IMR-90 (cell line): Measurements from ENCODE around the gene SLC25A33. TPM values are rescaled to one million over a fixed set of nuclear protein-coding genes. Genes with fewer than 3 reads are reported as not detected.

Experiments
- ATAC-seq: fragments of 200-7000 bp; cut with Tn5 transposase; 2 replicates; pipeline ENCODE4 v1.9.1; 2020; ENCODE audit warnings: low read depth, mild to moderate bottlenecking, moderate library complexity
- BruUV-seq: library from RNA; stranded (reverse); fragments of 400-500 nt; replicated peaks from 2 replicates; lab custom pipeline; 2021; lab: Mats Ljungman, UMichigan
- CTCF ChIA-PET: fragments of 300-600 bp; formaldehyde crosslinking; extraction: SDS; loops from one replicate; lab custom pipeline; 2021; ENCODE audit warnings: antibody characterized with exemption; lab: Yijun Ruan, JAX
- POLR2A ChIA-PET: fragments of 300-600 bp; sonication (Branson Sonifier 250); formaldehyde crosslinking; loops from one replicate; lab custom pipeline; 2022; ENCODE audit warnings: antibody characterized with exemption; ENCODE audit not compliant: unreplicated experiment; lab: Charles Lee
- DNase-seq: peaks from one replicate; pipeline ENCODE4 v3.0.0; 2013
- H2AFZ ChIP-seq: replicated peaks from 2 replicates; pipeline ENCODE3; 2013; ENCODE audit warnings: low read length, mild to moderate bottlenecking; ENCODE audit not compliant: poor library complexity
- H2AK5ac ChIP-seq: 2 replicates; pipeline ENCODE4 v1.6.1; 2013; ENCODE audit warnings: low read depth, low read length, inconsistent platforms
- H2AK9ac ChIP-seq: replicated peaks from 2 replicates; pipeline ENCODE3; 2013; ENCODE audit warnings: mild to moderate bottlenecking, low read depth, low read length, moderate library complexity; ENCODE audit not compliant: poor library complexity
- H2BK120ac ChIP-seq: 2 replicates; pipeline ENCODE4 v1.6.1; 2013; ENCODE audit warnings: low read depth, low read length, inconsistent platforms
- H2BK15ac ChIP-seq: 3 replicates; pipeline ENCODE4 v1.6.1; 2013; ENCODE audit warnings: low read depth, low read length, inconsistent platforms
- H2BK20ac ChIP-seq: 2 replicates; pipeline ENCODE4 v1.6.1; 2013; ENCODE audit warnings: low read depth, mild to moderate bottlenecking, inconsistent platforms, low read length, moderate library complexity
- H2BK5ac ChIP-seq: 2 replicates; pipeline ENCODE4 v1.6.1; 2013; ENCODE audit warnings: mild to moderate bottlenecking, low read depth, low read length, inconsistent platforms; ENCODE audit not compliant: poor library complexity, severe bottlenecking
- H3K14ac ChIP-seq: replicated peaks from 2 replicates; pipeline ENCODE4 v1.6.1; 2013; ENCODE audit warnings: low read depth, low read length, inconsistent platforms
- H3K18ac ChIP-seq: 2 replicates; pipeline ENCODE4 v1.6.1; 2013; ENCODE audit warnings: low read depth, low read length, control low read depth
- H3K23ac ChIP-seq: 2 replicates; pipeline ENCODE4 v1.6.1; 2013; ENCODE audit warnings: low read depth, low read length, inconsistent platforms
- H3K27ac ChIP-seq: 2 replicates; pipeline ENCODE4 v1.5.1; 2013; ENCODE audit warnings: mild to moderate bottlenecking, control low read depth, low read length; ENCODE audit not compliant: insufficient read depth
- H3K27me3 ChIP-seq: 2 replicates; pipeline ENCODE4 v1.6.1; 2013; ENCODE audit warnings: low read length; ENCODE audit not compliant: control insufficient read depth, insufficient read depth
- H3K36me3 ChIP-seq: 2 replicates; pipeline ENCODE4 v1.6.1; 2013; ENCODE audit warnings: low read length, mixed read lengths; ENCODE audit not compliant: control insufficient read depth, insufficient read depth
- H3K4ac ChIP-seq: 2 replicates; pipeline ENCODE4 v1.6.1; 2013; ENCODE audit warnings: low read depth, low read length, inconsistent platforms
- H3K4me1 ChIP-seq: 2 replicates; pipeline ENCODE4 v1.6.1; 2013; ENCODE audit warnings: low read length, mixed read lengths; ENCODE audit not compliant: control insufficient read depth, insufficient read depth
- H3K4me2 ChIP-seq: 2 replicates; pipeline ENCODE4 v1.6.1; 2013; ENCODE audit warnings: low read depth, mild to moderate bottlenecking, control low read depth, low read length, moderate library complexity
- H3K4me3 ChIP-seq: 2 replicates; pipeline ENCODE4 v1.5.1; 2013; ENCODE audit warnings: low read depth, mild to moderate bottlenecking, control low read depth, low read length, moderate library complexity; ENCODE audit not compliant: insufficient read depth
- H3K56ac ChIP-seq: 2 replicates; pipeline ENCODE4 v1.6.1; 2013; ENCODE audit warnings: low read length, inconsistent platforms; ENCODE audit not compliant: insufficient read depth; ENCODE audit errors: extremely low read depth
- H3K79me1 ChIP-seq, 2 experiments: 2 replicates each; pipeline ENCODE4 v1.6.1; 2013; ENCODE audit warnings: low read length in 2 of 2, inconsistent platforms in 1 of 2, low read depth in 1 of 2
- H3K9ac ChIP-seq: 2 replicates; pipeline ENCODE4 v1.6.1; 2013; ENCODE audit warnings: low read depth, low read length, control low read depth
- H3K9me1 ChIP-seq: 2 replicates; pipeline ENCODE4 v1.6.1; 2013; ENCODE audit warnings: low read length, inconsistent platforms; ENCODE audit not compliant: insufficient read depth
- H3K9me3 ChIP-seq: 2 replicates; pipeline ENCODE4 v1.6.1; 2013; ENCODE audit warnings: low read length; ENCODE audit not compliant: control insufficient read depth, insufficient read depth
- H4K20me1 ChIP-seq: 2 replicates; pipeline ENCODE4 v1.6.1; 2013; ENCODE audit warnings: low read length, inconsistent platforms; ENCODE audit not compliant: insufficient read depth
- H4K5ac ChIP-seq: 2 replicates; pipeline ENCODE4 v1.6.1; 2013; ENCODE audit warnings: mild to moderate bottlenecking, low read depth, low read length, control low read depth
- H4K8ac ChIP-seq, 2 experiments: 2 replicates each; pipeline ENCODE4 v1.6.1; 2013; ENCODE audit warnings: low read depth in 2 of 2, low read length in 2 of 2, control low read depth in 1 of 2, inconsistent platforms in 1 of 2
- H4K91ac ChIP-seq: 2 replicates; pipeline ENCODE4 v1.6.1; 2013; ENCODE audit warnings: low read depth, low read length, inconsistent platforms; ENCODE audit not compliant: insufficient read depth
- RFX5 ChIP-seq: IDR thresholded peaks from 2 replicates; pipeline ENCODE4 v1.8.0; 2012; ENCODE audit warnings: low read depth, mild to moderate bottlenecking, low read length, moderate library complexity
- WGBS, 2 experiments: methylation state at CpG; one replicate each; pipeline versions ENCODE4 v1.1.5 to v1.1.7; 2013; ENCODE audit warnings: missing lambda C conversion rate in 2 of 2; ENCODE audit not compliant: insufficient read length in 1 of 2; ENCODE audit errors: extremely low coverage in 2 of 2; 5-methylcytosine and 5-hydroxymethylcytosine counted together
- dilution Hi-C: fragments of 300-500 bp; cut with HindIII; formaldehyde crosslinking; loops from one replicate; pipeline ENCODE4 v1.14.3; 2018; ENCODE audit warnings: low sequenced_read_pairs; ENCODE audit not compliant: unreplicated experiment
- in situ Hi-C: fragments of 300-500 bp; cut with MboI; formaldehyde crosslinking; loops from 3 replicates; pipeline ENCODE4 v1.14.3; 2019; ENCODE audit warnings: low sequenced_read_pairs, inconsistent platforms, mixed read lengths
- intact Hi-C: fragments of 100-400 bp; cut with micrococcal nuclease; formaldehyde crosslinking; loops from 2 replicates; pipeline ENCODE4 v1.10.0; 2022
- polyA plus RNA-seq, 3 experiments: library from polyadenylated mRNA; depleted of rRNA; stranded (reverse); fragments of >200 nt; gene quantifications; 2 replicates each; pipeline ENCODE4 v1.2.3, GENCODE V29; 2012; ENCODE audit warnings: low replicate concordance in 1 of 3
- total RNA-seq: library from RNA; depleted of rRNA; stranded (reverse); fragments of >200 nt; gene quantifications from 2 replicates; pipeline ENCODE4 v1.2.3, GENCODE V29; 2012
- TF ChIP-seq, protein P1 (sequence below): fragments of 150-350 bp; IDR thresholded peaks from 2 replicates; pipeline ENCODE4 v1.6.1; 2016; ENCODE audit warnings: low read depth, mild to moderate bottlenecking, low read length, moderate library complexity, borderline replicate concordance

SLC25A33 gene
- total and polyA plus RNA-seq, 2 of the 4 experiments (the other 2 are of a cell fraction) = 2.5 to 3.0 TPM

DNA sequence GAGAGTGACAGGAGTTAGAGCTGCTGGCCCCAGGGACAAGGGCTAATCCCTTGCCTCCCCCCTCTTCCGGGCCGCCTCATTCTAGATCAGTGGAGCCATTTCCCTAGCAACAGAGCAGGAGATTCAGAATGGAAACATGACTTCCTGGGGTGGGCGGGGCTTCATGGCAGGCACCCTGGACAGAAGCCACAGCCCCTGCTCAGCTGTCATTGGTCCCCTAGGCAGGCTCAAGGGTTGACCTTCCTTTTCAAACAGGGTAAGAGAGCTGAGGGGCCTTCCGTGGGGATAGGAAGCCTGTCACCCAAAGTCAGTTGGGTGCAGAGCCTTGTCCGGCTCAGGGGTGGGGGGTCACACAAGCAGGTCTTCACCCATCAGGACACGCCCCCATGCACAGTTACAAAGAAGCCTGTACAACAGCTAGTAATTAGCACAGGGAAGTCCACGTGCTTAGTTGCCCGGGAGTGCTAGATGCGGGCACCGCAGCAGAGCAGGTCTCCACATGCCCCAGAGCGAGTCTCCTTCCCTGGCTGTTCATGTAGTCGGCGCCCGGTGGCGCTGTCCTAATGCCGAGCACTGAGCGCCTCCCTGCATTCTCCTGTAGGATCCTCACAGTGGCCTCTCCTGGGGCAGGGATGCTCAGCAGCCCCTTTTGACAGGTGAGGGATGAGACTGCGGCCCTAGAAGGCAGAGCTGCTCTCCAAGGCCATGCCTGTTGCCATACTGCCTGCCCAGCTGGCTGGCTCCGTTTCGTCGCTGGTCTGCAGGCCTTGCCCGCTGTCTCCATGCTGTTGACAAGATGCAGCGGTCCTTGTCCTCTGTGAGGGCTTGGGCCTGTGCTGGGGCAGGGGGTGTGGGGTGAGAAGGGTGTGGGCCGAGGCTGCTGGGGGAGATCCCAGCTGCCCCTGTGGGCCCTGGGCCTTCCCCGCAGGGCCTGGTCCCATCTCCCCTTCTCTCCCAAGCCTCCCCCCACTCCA, 54.5 kb downstream of the SLC25A33 start:
- H2BK15ac ChIP-seq = no peak overlapping the region
- H4K8ac ChIP-seq = peak overlapping the region in 1 of 2 experiments; percentile 53; a peak in 2 of 4 replicates
- peaks cover 11% of the 10 kb centered on the region; the same call in 1 of the 2 replicates for H3K36me3 ChIP-seq
- ChIA-PET POLR2A (no interaction called here), CTCF (interaction anchor here (0.6 to 1.6 kb wide), 2 partner anchors 20 to 22 kb away, joined by 4 to 5 read pairs; no protein-coding TSS in a partner anchor)
- H3K23ac ChIP-seq = peak overlapping the region; percentile 64; the same call in 1 of the 2 replicates
- intact Hi-C loops = no loop called here
- dilution Hi-C loops = no loop called here
- no peak overlapping the region for H3K4me3 ChIP-seq
- in situ Hi-C loops = no loop called here
- 47% methylated on average over 3 of the region's 25 CpGs; no CpG with 5 or more reads in 1 of the 2 experiments for WGBS, 2 experiments
- ATAC-seq (peak; percentile 30), DNase-seq (peak; percentile 69)
- peaks cover 45% of the 10 kb centered on the region for H4K20me1 ChIP-seq
- H2BK120ac ChIP-seq = no peak overlapping the region
- BruUV-seq = no TSS peak
- H4K5ac ChIP-seq = no peak overlapping the region; the same call in 1 of the 2 replicates
- TF ChIP-seq, protein P1, sequence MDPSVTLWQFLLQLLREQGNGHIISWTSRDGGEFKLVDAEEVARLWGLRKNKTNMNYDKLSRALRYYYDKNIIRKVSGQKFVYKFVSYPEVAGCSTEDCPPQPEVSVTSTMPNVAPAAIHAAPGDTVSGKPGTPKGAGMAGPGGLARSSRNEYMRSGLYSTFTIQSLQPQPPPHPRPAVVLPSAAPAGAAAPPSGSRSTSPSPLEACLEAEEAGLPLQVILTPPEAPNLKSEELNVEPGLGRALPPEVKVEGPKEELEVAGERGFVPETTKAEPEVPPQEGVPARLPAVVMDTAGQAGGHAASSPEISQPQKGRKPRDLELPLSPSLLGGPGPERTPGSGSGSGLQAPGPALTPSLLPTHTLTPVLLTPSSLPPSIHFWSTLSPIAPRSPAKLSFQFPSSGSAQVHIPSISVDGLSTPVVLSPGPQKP = no peak
- peak; percentile 62; the same call in 1 of the 2 replicates for TF ChIP-seq RFX5
- no peak overlapping the region for H3K56ac ChIP-seq
- H2AK9ac ChIP-seq = peak overlapping the region; percentile 93
- H4K91ac ChIP-seq = 0 out of 2 replicates have a peak overlapping the region, but pooled peaks have one; percentile 6
- H3K4ac ChIP-seq = peak overlapping the region; percentile 32
- peaks cover 21 to 78% of the 10 kb centered on the region in 2 experiments for H3K79me1 ChIP-seq
- H3K4me1 ChIP-seq = peaks cover 17% of the 10 kb centered on the region
- no peak overlapping the region for H2BK5ac ChIP-seq
- H2AFZ ChIP-seq = peak overlapping the region; percentile 89
- no peak overlapping the region; the same call in 1 of the 2 replicates for H3K18ac ChIP-seq
- no peak overlapping the region for H3K4me2 ChIP-seq
- H3K9me3 ChIP-seq = no peaks in the 10 kb centered on the region
- H3K9me1 ChIP-seq = peaks cover 21% of the 10 kb centered on the region
- H3K27ac ChIP-seq = no peak overlapping the region
- no peak overlapping the region for H2BK20ac ChIP-seq
- H3K9ac ChIP-seq = no peak overlapping the region
- peak overlapping the region; percentile 20; the same call in 1 of the 2 replicates for H2AK5ac ChIP-seq
- H3K27me3 ChIP-seq = no peaks in the 10 kb centered on the region
- no peak overlapping the region; the same call in 1 of the 2 replicates for H3K14ac ChIP-seq
